Liver (tissue), 9 donors: ENCODE results near the gene ARHGAP28. TPM values are rescaled to one million over a fixed set of nuclear protein-coding genes. Genes with fewer than 3 reads are reported as not detected.

Experiments used
- DNase-seq: peaks from one replicate; pipeline ENCODE4 v3.0.0-alpha.2; 2017; ENCODE audit warnings: low spot score
- H3K27ac ChIP-seq, 2 donors: one replicate each; pipeline ENCODE4 v1.7.0; 2013; ENCODE audit warnings: inconsistent platforms in 2 of 2, low read length in 2 of 2, control low read depth in 1 of 2, low read depth in 1 of 2, mild to moderate bottlenecking in 1 of 2
- H3K27me3 ChIP-seq, 4 donors: one replicate each; pipeline versions ENCODE4 v1.6.1 to v1.7.0; 2013; ENCODE audit warnings: low read length in 3 of 4, inconsistent platforms in 1 of 4, mild to moderate bottlenecking in 1 of 4, moderate library complexity in 1 of 4; ENCODE audit not compliant: control insufficient read depth in 4 of 4, insufficient read depth in 4 of 4
- H3K36me3 ChIP-seq, 4 donors: one replicate each; pipeline versions ENCODE4 v1.6.1 to v1.7.0; 2013; ENCODE audit warnings: low read length in 3 of 4, mild to moderate bottlenecking in 3 of 4, low read depth in 1 of 4, moderate library complexity in 1 of 4; ENCODE audit not compliant: control insufficient read depth in 4 of 4, insufficient read depth in 3 of 4
- H3K4me1 ChIP-seq, 4 donors: one replicate each; pipeline versions ENCODE4 v1.6.1 to v1.7.0; 2013; ENCODE audit warnings: low read length in 3 of 4, mild to moderate bottlenecking in 3 of 4, moderate library complexity in 1 of 4; ENCODE audit not compliant: control insufficient read depth in 4 of 4, insufficient read depth in 4 of 4
- H3K4me3 ChIP-seq, 3 donors: one replicate each; pipeline versions ENCODE4 v1.6.1 to v1.7.0; 2013; ENCODE audit warnings: low read length in 3 of 3, control low read depth in 1 of 3, low read depth in 1 of 3, mild to moderate bottlenecking in 1 of 3
- H3K9ac ChIP-seq, 2 donors: one replicate each; pipeline ENCODE4 v1.7.0; 2013; ENCODE audit warnings: low read length in 2 of 2, mild to moderate bottlenecking in 2 of 2, moderate library complexity in 2 of 2, control low read depth in 1 of 2, low read depth in 1 of 2
- H3K9me3 ChIP-seq, 4 donors: one replicate each; pipeline versions ENCODE4 v1.6.1 to v1.7.0; 2013; ENCODE audit warnings: low read length in 3 of 4; ENCODE audit not compliant: control insufficient read depth in 4 of 4
- EGR1 ChIP-seq, 2 donors: IDR thresholded peaks; 2 replicates each; pipeline ENCODE4 v1.6.1; 2016 to 2018; ENCODE audit warnings: antibody characterized with exemption in 2 of 2, low read depth in 2 of 2
- FOXA1 ChIP-seq: IDR thresholded peaks from 2 replicates; pipeline ENCODE4 v1.6.1; 2016; ENCODE audit warnings: antibody characterized with exemption
- FOXA2 ChIP-seq: IDR thresholded peaks from 2 replicates; pipeline ENCODE4 v1.6.1; 2016; ENCODE audit warnings: antibody characterized with exemption
- GABPA ChIP-seq, 2 donors: IDR thresholded peaks in 1 of 2; conservative IDR thresholded peaks in 1 of 2; 2 replicates each; pipeline ENCODE4 v1.6.1; 2016; ENCODE audit warnings: antibody characterized with exemption in 2 of 2, mild to moderate bottlenecking in 1 of 2, moderate library complexity in 1 of 2
- HNF4A ChIP-seq, 2 donors: conservative IDR thresholded peaks; 2 replicates each; pipeline ENCODE4 v1.6.1; 2016; ENCODE audit warnings: antibody characterized with exemption in 2 of 2, mild to moderate bottlenecking in 2 of 2
- HNF4G ChIP-seq: IDR thresholded peaks from 2 replicates; pipeline ENCODE4 v1.6.1; 2016; ENCODE audit warnings: antibody characterized with exemption
- JUND ChIP-seq, 2 donors: IDR thresholded peaks; 2 replicates each; pipeline ENCODE4 v1.6.1; 2016; ENCODE audit warnings: antibody characterized with exemption in 2 of 2
- NR2F2 ChIP-seq: IDR thresholded peaks from 2 replicates; pipeline ENCODE4 v1.6.1; 2016; ENCODE audit warnings: antibody characterized with exemption
- RAD21 ChIP-seq, 2 donors: IDR thresholded peaks; 2 replicates each; pipeline ENCODE4 v1.6.1; 2016; ENCODE audit warnings: antibody characterized with exemption in 2 of 2, mild to moderate bottlenecking in 2 of 2
- RXRA ChIP-seq, 2 donors: IDR thresholded peaks; 2 replicates each; pipeline ENCODE4 v1.6.1; 2017 to 2018; ENCODE audit warnings: antibody characterized with exemption in 2 of 2, mild to moderate bottlenecking in 1 of 2
- SP1 ChIP-seq: IDR thresholded peaks from 2 replicates; pipeline ENCODE4 v1.6.1; 2018; ENCODE audit warnings: antibody characterized with exemption, mild to moderate bottlenecking
- TAF1 ChIP-seq: conservative IDR thresholded peaks from 2 replicates; pipeline ENCODE4 v1.6.1; 2016; ENCODE audit warnings: antibody characterized with exemption, mild to moderate bottlenecking
- YY1 ChIP-seq: IDR thresholded peaks from 2 replicates; pipeline ENCODE4 v1.6.1; 2016; ENCODE audit warnings: antibody characterized with exemption, mild to moderate bottlenecking
- WGBS: extraction: QIAGEN DNeasy Blood & Tissue Kit; methylation state at CpG from one replicate; pipeline ENCODE4 v1.1.7; 2013; 5-methylcytosine and 5-hydroxymethylcytosine counted together
- polyA plus RNA-seq, 2 donors: library from polyadenylated mRNA; stranded (reverse) in 1 of 2; unstranded in 1 of 2; fragments of 200-250 nt in 1 of 2; fragments of >200 nt in 1 of 2; fragmentation: Nextera tagmentation in 1 of 2; extraction: Ambion mirVana in 1 of 2; gene quantifications; one replicate each; pipeline versions ENCODE4 v1.2.1 to v1.2.3, GENCODE V29; 2013 to 2015
- total RNA-seq, 2 donors: library from RNA; depleted of rRNA; stranded (reverse); fragments of >200 nt; gene quantifications; one replicate each; pipeline ENCODE4 v1.2.3, GENCODE V29; 2014
- TF ChIP-seq, protein P1 (sequence below): fragments of 150-350 bp; IDR thresholded peaks from 2 replicates; pipeline ENCODE4 v1.5.1; 2017; ENCODE audit warnings: improper control_type of control experiment, low read depth, low read length; ENCODE audit not compliant: missing input control
- TF ChIP-seq, protein P2 (sequence below): IDR thresholded peaks from 2 replicates; pipeline ENCODE4 v1.6.1; 2016; ENCODE audit warnings: antibody characterized with exemption, mild to moderate bottlenecking
- TF ChIP-seq, protein P3 (sequence below): IDR thresholded peaks from 2 replicates; pipeline ENCODE4 v1.6.1; 2016; ENCODE audit warnings: antibody characterized with exemption
- TF ChIP-seq, protein P4 (sequence below): IDR thresholded peaks from 2 replicates; pipeline ENCODE4 v1.6.1; 2016; ENCODE audit warnings: antibody characterized with exemption
- TF ChIP-seq, protein P5 (sequence below): IDR thresholded peaks from 2 replicates; pipeline ENCODE4 v1.6.1; 2016; ENCODE audit warnings: antibody characterized with exemption
- donor health status: healthy.
- donor health status: healthy.
- donor health status: healthy.
- donor health status: healthy.
- donor health status: healthy.

The ARHGAP28 gene
- total and polyA plus RNA-seq, 4 donors, result 0.14 to 2.1 (median 0.69) TPM

DNA sequence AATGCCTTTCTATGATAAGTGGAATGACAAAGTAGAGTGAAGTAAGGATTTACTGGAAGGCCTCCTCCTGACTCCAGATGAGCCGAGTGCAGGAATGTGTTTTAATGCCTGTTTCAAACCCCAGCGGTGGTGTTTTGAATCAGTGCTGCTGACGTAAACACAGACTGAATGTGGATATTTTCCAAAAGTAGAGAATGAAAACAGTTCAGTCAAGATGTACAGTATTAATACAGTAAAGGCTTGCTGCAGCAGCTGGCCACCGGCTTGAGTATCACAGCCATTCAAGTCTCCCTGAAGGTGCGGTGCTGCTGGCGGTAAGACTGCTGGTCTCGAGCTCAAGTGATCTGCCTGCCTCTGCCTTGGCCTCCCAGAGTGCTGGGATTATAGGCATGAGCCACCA, 46.7 kb downstream of the ARHGAP28 start:
- no peak overlapping the region for H3K4me3 ChIP-seq
- no peaks in the 10 kb centered on the region for H3K27me3 ChIP-seq
- no peak for TF ChIP-seq GABPA (IDR thresholded peaks at IDR 0.05 in 1 of 2, conservative IDR thresholded peaks at IDR 0.05 in 1 of 2)
- no peak for TF ChIP-seq FOXA2
- TF ChIP-seq YY1, result no peak
- no peak for TF ChIP-seq RAD21 (IDR thresholded peaks at IDR 0.05)
- no peak for TF ChIP-seq RXRA (IDR thresholded peaks at IDR 0.05)
- no peak for TF ChIP-seq NR2F2
- TF ChIP-seq HNF4A (conservative IDR thresholded peaks at IDR 0.05), result no peak
- no peak for TF ChIP-seq HNF4G
- TF ChIP-seq JUND (IDR thresholded peaks at IDR 0.05), result no peak
- no peak for TF ChIP-seq EGR1 (IDR thresholded peaks at IDR 0.05; ENCODE audit: low read depth in 2 of 2)
- TF ChIP-seq SP1, result no peak
- TF ChIP-seq, protein P1, sequence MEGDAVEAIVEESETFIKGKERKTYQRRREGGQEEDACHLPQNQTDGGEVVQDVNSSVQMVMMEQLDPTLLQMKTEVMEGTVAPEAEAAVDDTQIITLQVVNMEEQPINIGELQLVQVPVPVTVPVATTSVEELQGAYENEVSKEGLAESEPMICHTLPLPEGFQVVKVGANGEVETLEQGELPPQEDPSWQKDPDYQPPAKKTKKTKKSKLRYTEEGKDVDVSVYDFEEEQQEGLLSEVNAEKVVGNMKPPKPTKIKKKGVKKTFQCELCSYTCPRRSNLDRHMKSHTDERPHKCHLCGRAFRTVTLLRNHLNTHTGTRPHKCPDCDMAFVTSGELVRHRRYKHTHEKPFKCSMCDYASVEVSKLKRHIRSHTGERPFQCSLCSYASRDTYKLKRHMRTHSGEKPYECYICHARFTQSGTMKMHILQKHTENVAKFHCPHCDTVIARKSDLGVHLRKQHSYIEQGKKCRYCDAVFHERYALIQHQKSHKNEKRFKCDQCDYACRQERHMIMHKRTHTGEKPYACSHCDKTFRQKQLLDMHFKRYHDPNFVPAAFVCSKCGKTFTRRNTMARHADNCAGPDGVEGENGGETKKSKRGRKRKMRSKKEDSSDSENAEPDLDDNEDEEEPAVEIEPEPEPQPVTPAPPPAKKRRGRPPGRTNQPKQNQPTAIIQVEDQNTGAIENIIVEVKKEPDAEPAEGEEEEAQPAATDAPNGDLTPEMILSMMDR, result no peak
- TF ChIP-seq, protein P2, sequence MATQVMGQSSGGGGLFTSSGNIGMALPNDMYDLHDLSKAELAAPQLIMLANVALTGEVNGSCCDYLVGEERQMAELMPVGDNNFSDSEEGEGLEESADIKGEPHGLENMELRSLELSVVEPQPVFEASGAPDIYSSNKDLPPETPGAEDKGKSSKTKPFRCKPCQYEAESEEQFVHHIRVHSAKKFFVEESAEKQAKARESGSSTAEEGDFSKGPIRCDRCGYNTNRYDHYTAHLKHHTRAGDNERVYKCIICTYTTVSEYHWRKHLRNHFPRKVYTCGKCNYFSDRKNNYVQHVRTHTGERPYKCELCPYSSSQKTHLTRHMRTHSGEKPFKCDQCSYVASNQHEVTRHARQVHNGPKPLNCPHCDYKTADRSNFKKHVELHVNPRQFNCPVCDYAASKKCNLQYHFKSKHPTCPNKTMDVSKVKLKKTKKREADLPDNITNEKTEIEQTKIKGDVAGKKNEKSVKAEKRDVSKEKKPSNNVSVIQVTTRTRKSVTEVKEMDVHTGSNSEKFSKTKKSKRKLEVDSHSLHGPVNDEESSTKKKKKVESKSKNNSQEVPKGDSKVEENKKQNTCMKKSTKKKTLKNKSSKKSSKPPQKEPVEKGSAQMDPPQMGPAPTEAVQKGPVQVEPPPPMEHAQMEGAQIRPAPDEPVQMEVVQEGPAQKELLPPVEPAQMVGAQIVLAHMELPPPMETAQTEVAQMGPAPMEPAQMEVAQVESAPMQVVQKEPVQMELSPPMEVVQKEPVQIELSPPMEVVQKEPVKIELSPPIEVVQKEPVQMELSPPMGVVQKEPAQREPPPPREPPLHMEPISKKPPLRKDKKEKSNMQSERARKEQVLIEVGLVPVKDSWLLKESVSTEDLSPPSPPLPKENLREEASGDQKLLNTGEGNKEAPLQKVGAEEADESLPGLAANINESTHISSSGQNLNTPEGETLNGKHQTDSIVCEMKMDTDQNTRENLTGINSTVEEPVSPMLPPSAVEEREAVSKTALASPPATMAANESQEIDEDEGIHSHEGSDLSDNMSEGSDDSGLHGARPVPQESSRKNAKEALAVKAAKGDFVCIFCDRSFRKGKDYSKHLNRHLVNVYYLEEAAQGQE, result no peak
- TF ChIP-seq FOXA1, result no peak
- TF ChIP-seq, protein P3, sequence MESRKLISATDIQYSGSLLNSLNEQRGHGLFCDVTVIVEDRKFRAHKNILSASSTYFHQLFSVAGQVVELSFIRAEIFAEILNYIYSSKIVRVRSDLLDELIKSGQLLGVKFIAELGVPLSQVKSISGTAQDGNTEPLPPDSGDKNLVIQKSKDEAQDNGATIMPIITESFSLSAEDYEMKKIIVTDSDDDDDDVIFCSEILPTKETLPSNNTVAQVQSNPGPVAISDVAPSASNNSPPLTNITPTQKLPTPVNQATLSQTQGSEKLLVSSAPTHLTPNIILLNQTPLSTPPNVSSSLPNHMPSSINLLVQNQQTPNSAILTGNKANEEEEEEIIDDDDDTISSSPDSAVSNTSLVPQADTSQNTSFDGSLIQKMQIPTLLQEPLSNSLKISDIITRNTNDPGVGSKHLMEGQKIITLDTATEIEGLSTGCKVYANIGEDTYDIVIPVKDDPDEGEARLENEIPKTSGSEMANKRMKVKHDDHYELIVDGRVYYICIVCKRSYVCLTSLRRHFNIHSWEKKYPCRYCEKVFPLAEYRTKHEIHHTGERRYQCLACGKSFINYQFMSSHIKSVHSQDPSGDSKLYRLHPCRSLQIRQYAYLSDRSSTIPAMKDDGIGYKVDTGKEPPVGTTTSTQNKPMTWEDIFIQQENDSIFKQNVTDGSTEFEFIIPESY, result no peak
- TF ChIP-seq, protein P4, sequence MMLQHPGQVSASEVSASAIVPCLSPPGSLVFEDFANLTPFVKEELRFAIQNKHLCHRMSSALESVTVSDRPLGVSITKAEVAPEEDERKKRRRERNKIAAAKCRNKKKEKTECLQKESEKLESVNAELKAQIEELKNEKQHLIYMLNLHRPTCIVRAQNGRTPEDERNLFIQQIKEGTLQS, result no peak
- no peak for TF ChIP-seq TAF1
- H3K36me3 ChIP-seq, result no peaks in the 10 kb centered on the region
- peaks cover 0 to 1% (median 0%) of the 10 kb centered on the region in 4 donors for H3K4me1 ChIP-seq
- DNase-seq, result no peak
- no peaks in the 10 kb centered on the region for H3K9me3 ChIP-seq
- no peak overlapping the region for H3K27ac ChIP-seq
- WGBS, result 73% methylated on average over 7 of the region's 7 CpGs
- no peak overlapping the region for H3K9ac ChIP-seq

DNA sequence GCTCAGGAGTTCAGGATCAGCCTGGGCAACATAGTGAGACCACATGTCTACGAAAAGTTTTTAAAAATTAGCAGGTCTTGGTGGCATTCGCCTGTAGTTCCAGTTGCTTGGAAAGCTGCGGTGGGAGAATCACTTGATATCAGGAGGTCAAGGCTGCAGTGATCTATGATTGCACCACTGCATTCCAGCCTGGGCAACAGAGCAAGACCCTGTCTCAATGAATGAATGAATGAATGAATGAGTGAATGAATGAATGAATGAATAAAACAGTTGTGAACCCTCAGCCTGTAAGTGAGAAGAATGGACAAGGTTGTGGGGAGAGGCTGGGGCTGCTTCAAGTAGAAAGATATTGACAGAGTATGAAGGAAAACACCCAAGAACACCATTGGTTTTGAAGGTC, 48.0 kb downstream of the ARHGAP28 start:
- H3K4me3 ChIP-seq, result no peak overlapping the region
- WGBS, result 91% methylated on average over 3 of the region's 3 CpGs
- H3K36me3 ChIP-seq, result no peaks in the 10 kb centered on the region
- TF ChIP-seq RXRA (IDR thresholded peaks at IDR 0.05) (no peak), FOXA2 (no peak), HNF4G (no peak)
- TF ChIP-seq, protein P1, result no peak
- TF ChIP-seq, protein P4, result no peak
- TF ChIP-seq, protein P5, sequence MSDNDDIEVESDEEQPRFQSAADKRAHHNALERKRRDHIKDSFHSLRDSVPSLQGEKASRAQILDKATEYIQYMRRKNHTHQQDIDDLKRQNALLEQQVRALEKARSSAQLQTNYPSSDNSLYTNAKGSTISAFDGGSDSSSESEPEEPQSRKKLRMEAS, result no peak
- H3K4me1 ChIP-seq, result peaks cover 0 to 4% (median 0%) of the 10 kb centered on the region in 4 donors
- no peak overlapping the region for H3K9ac ChIP-seq
- no peak for DNase-seq
- H3K27ac ChIP-seq, result no peak overlapping the region
- no peaks in the 10 kb centered on the region for H3K27me3 ChIP-seq
- H3K9me3 ChIP-seq, result no peaks in the 10 kb centered on the region
